Measurements from ENCODE around the gene ACER3. TPM values are rescaled to one million over a fixed set of nuclear protein-coding genes. Genes with fewer than 3 reads are reported as not detected.

ACER3 gene
- total and polyA plus RNA-seq, 2 experiments from 2014 or later, result 17.1 to 18.3 TPM

- H4K20me1 ChIP-seq (ENCODE audit: insufficient read depth, poor library complexity, severe bottlenecking), result no peaks in the 10 kb centered on the region
- no peaks in the 10 kb centered on the region for H3K9me3 ChIP-seq (ENCODE audit: low read depth)
- H2AFZ ChIP-seq, result no peak overlapping the region
- no peak overlapping the region for H3K4me3 ChIP-seq
- no peak overlapping the region for H3K27ac ChIP-seq
- H3K9me2 ChIP-seq (replicated peaks; ENCODE audit: insufficient read depth), result no peaks in the 10 kb centered on the region
- no peaks in the 10 kb centered on the region for H3K36me3 ChIP-seq (replicated peaks; ENCODE audit: insufficient read depth, low read depth)
- no peak overlapping the region for H3K4me2 ChIP-seq
- no peaks in the 10 kb centered on the region for H3K27me3 ChIP-seq
- no peak for DNase-seq (ENCODE audit: low spot score)
- 89% methylated on average over 4 of the region's 4 CpGs for WGBS (ENCODE audit: low lambda C conversion rate, missing lambda C conversion rate)
- H3K79me2 ChIP-seq, result peaks cover 25% of the 10 kb centered on the region
- H3K4me1 ChIP-seq (ENCODE audit: insufficient read depth), result peaks cover 33% of the 10 kb centered on the region
- no peak for TF ChIP-seq EZH2 (IDR thresholded peaks at IDR 0.05; ENCODE audit: borderline replicate concordance)
- no peak for TF ChIP-seq EZH2phosphoT487 (IDR thresholded peaks at IDR 0.05; ENCODE audit: low read depth, severe bottlenecking, unreplicated experiment)
- no peak for TF ChIP-seq CTCF (IDR thresholded peaks at IDR 0.05; ENCODE audit: poor library complexity)
Observed at GRCh38 chr11:77064648-77065217, 204.0 kb downstream of the ACER3 start.

GRCh38 chr11:77065878-77066228 is 205.1 kb downstream of the ACER3 start:
- H3K9me3 ChIP-seq (ENCODE audit: low read depth), result no peaks in the 10 kb centered on the region
- 21% methylated on average over 14 of the region's 14 CpGs for WGBS (ENCODE audit: low lambda C conversion rate, missing lambda C conversion rate)
- peak; percentile 68 for DNase-seq (ENCODE audit: low spot score)
- H3K9me2 ChIP-seq (replicated peaks; ENCODE audit: insufficient read depth), result no peaks in the 10 kb centered on the region
- H3K4me2 ChIP-seq, result peak overlapping the region; percentile 93
- peaks cover 33% of the 10 kb centered on the region for H3K4me1 ChIP-seq (ENCODE audit: insufficient read depth)
- no peaks in the 10 kb centered on the region for H4K20me1 ChIP-seq (ENCODE audit: insufficient read depth, poor library complexity, severe bottlenecking)
- H3K36me3 ChIP-seq (replicated peaks; ENCODE audit: insufficient read depth, low read depth), result no peaks in the 10 kb centered on the region
- H2AFZ ChIP-seq, result peak overlapping the region; percentile 92
- H3K27ac ChIP-seq, result peak overlapping the region; percentile 97
- H3K27me3 ChIP-seq, result no peaks in the 10 kb centered on the region
- H3K4me3 ChIP-seq, result peak overlapping the region; percentile 70
- peaks cover 36% of the 10 kb centered on the region for H3K79me2 ChIP-seq
- TF ChIP-seq CTCF (IDR thresholded peaks at IDR 0.05; ENCODE audit: poor library complexity), result no peak
- TF ChIP-seq EZH2phosphoT487 (IDR thresholded peaks at IDR 0.05; ENCODE audit: low read depth, severe bottlenecking, unreplicated experiment), result no peak
- no peak for TF ChIP-seq EZH2 (IDR thresholded peaks at IDR 0.05; ENCODE audit: borderline replicate concordance)

GRCh38 chr11:77066229-77067042 is 205.7 kb downstream of the ACER3 start, which contains the start of gene CAPN5:
Gene CAPN5, plus strand, starts transcription at chr11:77066971. Its CDS starts 17,916 bp downstream, at chr11:77084887.
- Histone ChIP-seq H3K9me3 (ENCODE audit: low read depth) (no peaks in the 10 kb centered on the region), H3K9me2 (replicated peaks; ENCODE audit: insufficient read depth) (no peaks in the 10 kb centered on the region), H3K4me3 (peak within 1 kb of the TSS; percentile 93), H3K36me3 (replicated peaks; ENCODE audit: insufficient read depth, low read depth) (no peaks in the 10 kb centered on the region), H3K4me1 (ENCODE audit: insufficient read depth) (peaks cover 33% of the 10 kb centered on the region), H2AFZ (peak within 1 kb of the TSS; percentile 92), H3K79me2 (peaks cover 42% of the 10 kb centered on the region), H4K20me1 (ENCODE audit: insufficient read depth, poor library complexity, severe bottlenecking) (no peaks in the 10 kb centered on the region), H3K4me2 (peak within 1 kb of the TSS; percentile 93), H3K27ac (peak within 1 kb of the TSS; percentile 97), H3K27me3 (no peaks in the 10 kb centered on the region)
- DNase-seq (ENCODE audit: low spot score), result peak; percentile 97
- 2% methylated on average over 48 of the region's 69 CpGs for WGBS (ENCODE audit: low lambda C conversion rate, missing lambda C conversion rate)
- no peak for TF ChIP-seq EZH2 (IDR thresholded peaks at IDR 0.05; ENCODE audit: borderline replicate concordance)
- TF ChIP-seq CTCF (IDR thresholded peaks at IDR 0.05; ENCODE audit: poor library complexity), result peak; percentile 30

Measured in hepatocyte (in vitro differentiated cells).